Calu3 (cell line): ENCODE results near the gene WT1. TPM values are rescaled to one million over a fixed set of nuclear protein-coding genes. Genes with fewer than 3 reads are reported as not detected.

Experiments
- BruUV-seq: library from RNA; stranded (reverse); fragments of 400-500 nt; replicated peaks from 2 replicates; lab custom pipeline; 2021; lab: Mats Ljungman, UMichigan
- CTCF ChIA-PET: fragments of 300-600 bp; sonication (Branson Sonifier 250); formaldehyde crosslinking; loops from one replicate; lab custom pipeline; 2022; ENCODE audit warnings: antibody characterized with exemption; lab: Charles Lee
- DNase-seq: peaks from one replicate; pipeline ENCODE4 v3.0.0; 2022
- H3K27ac Mint-ChIP-seq: one replicate; pipeline ENCODE4 v1.8.0; 2022; ENCODE audit warnings: mixed read lengths; ENCODE audit not compliant: unreplicated experiment
- H3K27me3 Mint-ChIP-seq: one replicate; pipeline ENCODE4 v1.8.0; 2022; ENCODE audit warnings: mixed read lengths; ENCODE audit not compliant: unreplicated experiment
- H3K36me3 Mint-ChIP-seq: one replicate; pipeline ENCODE4 v1.8.0; 2022; ENCODE audit warnings: mild to moderate bottlenecking, moderate library complexity, mixed read lengths; ENCODE audit not compliant: insufficient read depth, unreplicated experiment
- H3K4me1 Mint-ChIP-seq: one replicate; pipeline ENCODE4 v1.8.0; 2022; ENCODE audit warnings: mild to moderate bottlenecking, low read depth, mixed read lengths; ENCODE audit not compliant: unreplicated experiment
- H3K4me3 Mint-ChIP-seq: one replicate; pipeline ENCODE4 v1.8.0; 2022; ENCODE audit warnings: mild to moderate bottlenecking, low read depth, moderate library complexity, mixed read lengths; ENCODE audit not compliant: unreplicated experiment
- H3K9me3 Mint-ChIP-seq: one replicate; pipeline ENCODE4 v1.8.0; 2022; ENCODE audit warnings: low read depth, mixed read lengths; ENCODE audit not compliant: unreplicated experiment
- intact Hi-C: fragments of 100-400 bp; cut with micrococcal nuclease; formaldehyde crosslinking; loops from one replicate; pipeline ENCODE4 v1.10.0; 2022; ENCODE audit not compliant: unreplicated experiment
- total RNA-seq: library from RNA; stranded (reverse); gene quantifications from 2 replicates; pipeline ENCODE4 v1.2.3, GENCODE V29; 2022
- TF ChIP-seq, protein P1 (sequence below): fragments of 200-600 bp; IDR thresholded peaks from one replicate; pipeline ENCODE4 v1.8.0; 2022; ENCODE audit warnings: antibody characterized with exemption; ENCODE audit not compliant: unreplicated experiment

Gene WT1
- total RNA-seq, 1 experiment from 2014 or later = not detected

DNA sequence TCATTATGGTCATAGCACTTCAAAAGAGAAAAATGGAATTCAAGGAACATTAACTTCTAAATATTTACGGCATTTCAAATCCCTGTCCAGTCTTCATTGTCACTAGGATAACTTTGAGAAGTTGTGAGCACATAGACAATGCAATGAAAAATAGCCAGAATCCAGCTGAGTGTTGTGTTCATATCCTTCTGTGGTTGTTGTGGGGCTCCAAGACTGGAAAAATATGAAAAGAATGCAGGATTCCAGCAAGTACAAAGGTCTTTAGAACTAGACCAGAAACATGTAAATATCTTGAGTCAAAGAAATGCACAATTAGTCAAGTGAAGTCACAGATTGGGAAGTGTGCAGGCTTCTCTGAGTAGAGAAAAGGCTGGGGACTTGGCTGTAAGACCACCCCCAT is 68.7 kb downstream of the WT1 start:
- TF ChIP-seq, protein P1, sequence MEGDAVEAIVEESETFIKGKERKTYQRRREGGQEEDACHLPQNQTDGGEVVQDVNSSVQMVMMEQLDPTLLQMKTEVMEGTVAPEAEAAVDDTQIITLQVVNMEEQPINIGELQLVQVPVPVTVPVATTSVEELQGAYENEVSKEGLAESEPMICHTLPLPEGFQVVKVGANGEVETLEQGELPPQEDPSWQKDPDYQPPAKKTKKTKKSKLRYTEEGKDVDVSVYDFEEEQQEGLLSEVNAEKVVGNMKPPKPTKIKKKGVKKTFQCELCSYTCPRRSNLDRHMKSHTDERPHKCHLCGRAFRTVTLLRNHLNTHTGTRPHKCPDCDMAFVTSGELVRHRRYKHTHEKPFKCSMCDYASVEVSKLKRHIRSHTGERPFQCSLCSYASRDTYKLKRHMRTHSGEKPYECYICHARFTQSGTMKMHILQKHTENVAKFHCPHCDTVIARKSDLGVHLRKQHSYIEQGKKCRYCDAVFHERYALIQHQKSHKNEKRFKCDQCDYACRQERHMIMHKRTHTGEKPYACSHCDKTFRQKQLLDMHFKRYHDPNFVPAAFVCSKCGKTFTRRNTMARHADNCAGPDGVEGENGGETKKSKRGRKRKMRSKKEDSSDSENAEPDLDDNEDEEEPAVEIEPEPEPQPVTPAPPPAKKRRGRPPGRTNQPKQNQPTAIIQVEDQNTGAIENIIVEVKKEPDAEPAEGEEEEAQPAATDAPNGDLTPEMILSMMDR = no peak
- no peaks in the 10 kb centered on the region for H3K36me3 Mint-ChIP-seq
- DNase-seq = no peak
- no peak overlapping the region for H3K27ac Mint-ChIP-seq
- H3K4me3 Mint-ChIP-seq = no peak overlapping the region
- intact Hi-C loops = no loop called here
- CTCF ChIA-PET = no interaction called here
- H3K4me1 Mint-ChIP-seq = no peaks in the 10 kb centered on the region
- peaks cover 25% of the 10 kb centered on the region for H3K27me3 Mint-ChIP-seq
- no peaks in the 10 kb centered on the region for H3K9me3 Mint-ChIP-seq
- no TSS peak for BruUV-seq

DNA sequence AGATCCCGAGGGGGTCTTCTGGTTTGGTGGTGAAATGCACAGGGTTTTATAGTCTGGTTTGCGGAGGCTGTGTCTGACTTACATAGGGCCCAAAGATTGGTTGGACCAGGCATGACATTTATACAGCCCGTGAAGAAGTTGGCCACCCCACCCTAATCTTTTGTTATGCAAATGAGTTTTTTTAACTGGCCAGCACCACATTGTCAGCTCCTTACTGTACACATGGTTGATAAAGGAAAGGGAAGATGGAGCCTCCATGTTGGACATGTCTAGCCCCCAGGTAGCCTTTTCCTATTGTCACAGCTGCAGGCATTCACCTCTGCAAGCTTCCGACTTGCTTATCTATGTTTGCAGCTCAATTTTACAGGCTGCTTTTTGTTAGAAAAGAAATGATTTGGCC is 70.1 kb downstream of the WT1 start:
- TF ChIP-seq, protein P1 = no peak
- Mint-ChIP-seq H3K4me1 (no peaks in the 10 kb centered on the region), H3K27ac (no peak overlapping the region), H3K4me3 (no peak overlapping the region), H3K27me3 (peaks cover 30% of the 10 kb centered on the region), H3K9me3 (no peaks in the 10 kb centered on the region), H3K36me3 (no peaks in the 10 kb centered on the region)
- BruUV-seq = no TSS peak
- CTCF ChIA-PET = no interaction called here
- intact Hi-C loops = no loop called here
- no peak for DNase-seq

- no peaks in the 10 kb centered on the region for H3K4me1 Mint-ChIP-seq
- H3K4me3 Mint-ChIP-seq = no peak overlapping the region
- no peak for DNase-seq
- H3K27me3 Mint-ChIP-seq = peaks cover 61% of the 10 kb centered on the region
- intact Hi-C loops = no loop called here
- H3K9me3 Mint-ChIP-seq = no peaks in the 10 kb centered on the region
- BruUV-seq = no TSS peak
- no peak overlapping the region for H3K27ac Mint-ChIP-seq
- TF ChIP-seq, protein P1 = no peak
- CTCF ChIA-PET = no interaction called here
- no peaks in the 10 kb centered on the region for H3K36me3 Mint-ChIP-seq
Observed at GRCh38 chr11:32358729-32359128, 76.6 kb downstream of the WT1 start.

DNA sequence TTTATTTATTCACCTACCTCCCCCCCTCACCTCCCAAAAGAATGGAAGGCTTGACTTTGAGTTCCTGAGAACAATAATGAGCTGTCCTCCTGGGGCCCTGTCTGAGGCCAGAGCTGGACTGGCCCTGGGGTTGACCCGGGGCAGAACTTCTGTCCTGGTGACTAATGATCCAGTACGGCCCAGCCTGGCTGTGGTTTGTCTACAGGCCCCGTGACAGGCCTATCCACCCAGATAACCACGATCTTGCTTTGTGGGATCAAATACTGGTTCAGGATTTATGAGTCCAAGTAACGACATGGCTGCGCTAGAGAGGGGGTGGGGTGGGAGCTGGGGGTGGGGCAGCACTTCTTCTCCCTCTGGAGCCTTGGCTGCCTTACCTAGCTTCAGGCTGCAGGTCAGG is 81.5 kb downstream of the WT1 start:
- Mint-ChIP-seq H3K4me3 (no peak overlapping the region), H3K27ac (no peak overlapping the region), H3K36me3 (no peaks in the 10 kb centered on the region), H3K4me1 (no peaks in the 10 kb centered on the region), H3K27me3 (peaks cover 59% of the 10 kb centered on the region), H3K9me3 (no peaks in the 10 kb centered on the region)
- DNase-seq = no peak
- intact Hi-C loops = no loop called here
- TF ChIP-seq, protein P1 = no peak
- CTCF ChIA-PET = no interaction called here
- no TSS peak for BruUV-seq
